Measurements from ENCODE around the gene NCAPD2.
A peak's percentile ranks its signal among the peaks of the same experiment; 100 is the strongest.

Gene NCAPD2

DNA sequence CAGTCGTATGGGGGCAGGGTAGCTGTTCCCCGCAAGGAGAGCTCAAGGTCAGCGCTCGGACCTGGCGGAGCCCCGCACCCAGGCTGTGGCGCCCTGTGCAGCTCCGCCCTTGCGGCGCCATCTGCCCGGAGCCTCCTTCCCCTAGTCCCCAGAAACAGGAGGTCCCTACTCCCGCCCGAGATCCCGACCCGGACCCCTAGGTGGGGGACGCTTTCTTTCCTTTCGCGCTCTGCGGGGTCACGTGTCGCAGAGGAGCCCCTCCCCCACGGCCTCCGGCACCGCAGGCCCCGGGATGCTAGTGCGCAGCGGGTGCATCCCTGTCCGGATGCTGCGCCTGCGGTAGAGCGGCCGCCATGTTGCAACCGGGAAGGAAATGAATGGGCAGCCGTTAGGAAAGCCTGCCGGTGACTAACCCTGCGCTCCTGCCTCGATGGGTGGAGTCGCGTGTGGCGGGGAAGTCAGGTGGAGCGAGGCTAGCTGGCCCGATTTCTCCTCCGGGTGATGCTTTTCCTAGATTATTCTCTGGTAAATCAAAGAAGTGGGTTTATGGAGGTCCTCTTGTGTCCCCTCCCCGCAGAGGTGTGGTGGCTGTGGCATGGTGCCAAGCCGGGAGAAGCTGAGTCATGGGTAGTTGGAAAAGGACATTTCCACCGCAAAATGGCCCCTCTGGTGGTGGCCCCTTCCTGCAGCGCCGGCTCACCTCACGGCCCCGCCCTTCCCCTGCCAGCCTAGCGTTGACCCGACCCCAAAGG lies 41.2 kb downstream of the NCAPD2 start:
- DNase-seq: peak; percentile 94

DNA sequence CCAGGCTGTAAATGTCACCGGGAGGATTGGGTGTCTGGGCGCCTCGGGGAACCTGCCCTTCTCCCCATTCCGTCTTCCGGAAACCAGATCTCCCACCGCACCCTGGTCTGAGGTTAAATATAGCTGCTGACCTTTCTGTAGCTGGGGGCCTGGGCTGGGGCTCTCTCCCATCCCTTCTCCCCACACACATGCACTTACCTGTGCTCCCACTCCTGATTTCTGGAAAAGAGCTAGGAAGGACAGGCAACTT lies 41.7 kb downstream of the NCAPD2 start:
- no peak for DNase-seq

DNA sequence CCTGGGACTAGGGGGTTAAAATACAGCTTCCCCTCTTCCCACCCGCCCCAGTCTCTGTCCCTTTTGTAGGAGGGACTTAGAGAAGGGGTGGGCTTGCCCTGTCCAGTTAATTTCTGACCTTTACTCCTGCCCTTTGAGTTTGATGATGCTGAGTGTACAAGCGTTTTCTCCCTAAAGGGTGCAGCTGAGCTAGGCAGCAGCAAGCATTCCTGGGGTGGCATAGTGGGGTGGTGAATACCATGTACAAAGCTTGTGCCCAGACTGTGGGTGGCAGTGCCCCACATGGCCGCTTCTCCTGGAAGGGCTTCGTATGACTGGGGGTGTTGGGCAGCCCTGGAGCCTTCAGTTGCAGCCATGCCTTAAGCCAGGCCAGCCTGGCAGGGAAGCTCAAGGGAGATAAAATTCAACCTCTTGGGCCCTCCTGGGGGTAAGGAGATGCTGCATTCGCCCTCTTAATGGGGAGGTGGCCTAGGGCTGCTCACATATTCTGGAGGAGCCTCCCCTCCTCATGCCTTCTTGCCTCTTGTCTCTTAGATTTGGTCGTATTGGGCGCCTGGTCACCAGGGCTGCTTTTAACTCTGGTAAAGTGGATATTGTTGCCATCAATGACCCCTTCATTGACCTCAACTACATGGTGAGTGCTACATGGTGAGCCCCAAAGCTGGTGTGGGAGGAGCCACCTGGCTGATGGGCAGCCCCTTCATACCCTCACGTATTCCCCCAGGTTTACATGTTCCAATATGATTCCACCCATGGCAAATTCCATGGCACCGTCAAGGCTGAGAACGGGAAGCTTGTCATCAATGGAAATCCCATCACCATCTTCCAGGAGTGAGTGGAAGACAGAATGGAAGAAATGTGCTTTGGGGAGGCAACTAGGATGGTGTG lies 42.3 kb downstream of the NCAPD2 start:
- DNase-seq: no peak

DNA sequence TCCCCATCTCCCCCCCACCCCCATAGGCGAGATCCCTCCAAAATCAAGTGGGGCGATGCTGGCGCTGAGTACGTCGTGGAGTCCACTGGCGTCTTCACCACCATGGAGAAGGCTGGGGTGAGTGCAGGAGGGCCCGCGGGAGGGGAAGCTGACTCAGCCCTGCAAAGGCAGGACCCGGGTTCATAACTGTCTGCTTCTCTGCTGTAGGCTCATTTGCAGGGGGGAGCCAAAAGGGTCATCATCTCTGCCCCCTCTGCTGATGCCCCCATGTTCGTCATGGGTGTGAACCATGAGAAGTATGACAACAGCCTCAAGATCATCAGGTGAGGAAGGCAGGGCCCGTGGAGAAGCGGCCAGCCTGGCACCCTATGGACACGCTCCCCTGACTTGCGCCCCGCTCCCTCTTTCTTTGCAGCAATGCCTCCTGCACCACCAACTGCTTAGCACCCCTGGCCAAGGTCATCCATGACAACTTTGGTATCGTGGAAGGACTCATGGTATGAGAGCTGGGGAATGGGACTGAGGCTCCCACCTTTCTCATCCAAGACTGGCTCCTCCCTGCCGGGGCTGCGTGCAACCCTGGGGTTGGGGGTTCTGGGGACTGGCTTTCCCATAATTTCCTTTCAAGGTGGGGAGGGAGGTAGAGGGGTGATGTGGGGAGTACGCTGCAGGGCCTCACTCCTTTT lies 43.1 kb downstream of the NCAPD2 start:
- DNase-seq: no peak

DNA sequence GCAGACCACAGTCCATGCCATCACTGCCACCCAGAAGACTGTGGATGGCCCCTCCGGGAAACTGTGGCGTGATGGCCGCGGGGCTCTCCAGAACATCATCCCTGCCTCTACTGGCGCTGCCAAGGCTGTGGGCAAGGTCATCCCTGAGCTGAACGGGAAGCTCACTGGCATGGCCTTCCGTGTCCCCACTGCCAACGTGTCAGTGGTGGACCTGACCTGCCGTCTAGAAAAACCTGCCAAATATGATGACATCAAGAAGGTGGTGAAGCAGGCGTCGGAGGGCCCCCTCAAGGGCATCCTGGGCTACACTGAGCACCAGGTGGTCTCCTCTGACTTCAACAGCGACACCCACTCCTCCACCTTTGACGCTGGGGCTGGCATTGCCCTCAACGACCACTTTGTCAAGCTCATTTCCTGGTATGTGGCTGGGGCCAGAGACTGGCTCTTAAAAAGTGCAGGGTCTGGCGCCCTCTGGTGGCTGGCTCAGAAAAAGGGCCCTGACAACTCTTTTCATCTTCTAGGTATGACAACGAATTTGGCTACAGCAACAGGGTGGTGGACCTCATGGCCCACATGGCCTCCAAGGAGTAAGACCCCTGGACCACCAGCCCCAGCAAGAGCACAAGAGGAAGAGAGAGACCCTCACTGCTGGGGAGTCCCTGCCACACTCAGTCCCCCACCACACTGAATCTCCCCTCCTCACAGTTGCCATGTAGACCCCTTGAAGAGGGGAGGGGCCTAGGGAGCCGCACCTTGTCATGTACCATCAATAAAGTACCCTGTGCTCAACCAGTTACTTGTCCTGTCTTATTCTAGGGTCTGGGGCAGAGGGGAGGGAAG lies 43.9 kb downstream of the NCAPD2 start:
- peak; percentile 82 for DNase-seq

DNA sequence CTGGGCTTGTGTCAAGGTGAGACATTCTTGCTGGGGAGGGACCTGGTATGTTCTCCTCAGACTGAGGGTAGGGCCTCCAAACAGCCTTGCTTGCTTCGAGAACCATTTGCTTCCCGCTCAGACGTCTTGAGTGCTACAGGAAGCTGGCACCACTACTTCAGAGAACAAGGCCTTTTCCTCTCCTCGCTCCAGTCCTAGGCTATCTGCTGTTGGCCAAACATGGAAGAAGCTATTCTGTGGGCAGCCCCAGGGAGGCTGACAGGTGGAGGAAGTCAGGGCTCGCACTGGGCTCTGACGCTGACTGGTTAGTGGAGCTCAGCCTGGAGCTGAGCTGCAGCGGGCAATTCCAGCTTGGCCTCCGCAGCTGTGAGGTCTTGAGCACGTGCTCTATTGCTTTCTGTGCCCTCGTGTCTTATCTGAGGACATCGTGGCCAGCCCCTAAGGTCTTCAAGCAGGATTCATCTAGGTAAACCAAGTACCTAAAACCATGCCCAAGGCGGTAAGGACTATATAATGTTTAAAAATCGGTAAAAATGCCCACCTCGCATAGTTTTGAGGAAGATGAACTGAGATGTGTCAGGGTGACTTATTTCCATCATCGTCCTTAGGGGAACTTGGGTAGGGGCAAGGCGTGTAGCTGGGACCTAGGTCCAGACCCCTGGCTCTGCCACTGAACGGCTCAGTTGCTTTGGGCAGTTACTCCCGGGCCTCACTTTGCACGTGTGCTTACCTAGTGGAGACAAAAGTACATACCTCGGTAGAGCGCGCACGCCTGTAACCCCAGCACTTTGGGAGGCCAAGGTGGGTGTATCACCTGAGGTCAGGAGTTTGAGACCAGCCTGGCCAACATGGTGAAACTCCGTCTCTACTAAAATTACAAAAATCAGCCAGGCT lies 44.8 kb downstream of the NCAPD2 start:
- no peak for DNase-seq

DNA sequence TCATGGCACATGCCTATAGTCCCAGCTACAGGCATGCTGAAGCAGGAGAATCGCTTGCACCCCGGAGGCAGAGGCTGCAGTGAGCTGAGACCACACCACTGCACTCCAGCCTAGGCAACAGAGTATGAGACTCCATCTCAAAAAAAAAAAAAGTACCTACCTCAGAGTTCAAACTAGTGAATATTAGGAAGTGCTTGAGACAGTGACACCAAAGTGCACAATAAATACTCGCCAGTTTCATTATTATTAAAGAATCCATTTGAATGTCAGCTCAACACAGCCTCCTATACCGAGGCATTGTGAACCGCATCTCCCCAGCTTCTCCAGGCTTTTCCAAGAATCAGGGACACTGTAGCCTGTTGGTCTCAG lies 45.4 kb downstream of the NCAPD2 start:
- DNase-seq: no peak

DNA sequence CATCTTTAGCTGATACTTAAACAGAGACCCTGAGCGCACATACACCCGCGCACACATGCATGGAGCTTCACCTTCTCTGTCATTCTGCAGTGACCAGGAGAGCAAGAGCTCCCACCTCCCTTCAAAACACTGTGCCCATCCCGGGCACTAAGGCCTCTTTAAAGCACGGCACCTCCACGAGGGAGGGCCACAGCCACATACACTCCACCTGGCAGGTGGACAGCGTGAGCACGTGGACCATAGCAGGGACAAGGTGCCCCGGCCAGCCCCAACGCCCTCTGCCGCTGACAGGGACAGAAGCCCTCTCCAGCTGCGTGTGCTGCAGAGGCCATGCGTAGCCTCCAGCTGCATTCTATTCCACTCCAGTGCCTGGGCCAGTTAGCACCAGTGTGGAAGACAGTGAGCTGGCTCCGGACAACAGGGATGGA lies 45.8 kb downstream of the NCAPD2 start:
- no peak for DNase-seq

DNA sequence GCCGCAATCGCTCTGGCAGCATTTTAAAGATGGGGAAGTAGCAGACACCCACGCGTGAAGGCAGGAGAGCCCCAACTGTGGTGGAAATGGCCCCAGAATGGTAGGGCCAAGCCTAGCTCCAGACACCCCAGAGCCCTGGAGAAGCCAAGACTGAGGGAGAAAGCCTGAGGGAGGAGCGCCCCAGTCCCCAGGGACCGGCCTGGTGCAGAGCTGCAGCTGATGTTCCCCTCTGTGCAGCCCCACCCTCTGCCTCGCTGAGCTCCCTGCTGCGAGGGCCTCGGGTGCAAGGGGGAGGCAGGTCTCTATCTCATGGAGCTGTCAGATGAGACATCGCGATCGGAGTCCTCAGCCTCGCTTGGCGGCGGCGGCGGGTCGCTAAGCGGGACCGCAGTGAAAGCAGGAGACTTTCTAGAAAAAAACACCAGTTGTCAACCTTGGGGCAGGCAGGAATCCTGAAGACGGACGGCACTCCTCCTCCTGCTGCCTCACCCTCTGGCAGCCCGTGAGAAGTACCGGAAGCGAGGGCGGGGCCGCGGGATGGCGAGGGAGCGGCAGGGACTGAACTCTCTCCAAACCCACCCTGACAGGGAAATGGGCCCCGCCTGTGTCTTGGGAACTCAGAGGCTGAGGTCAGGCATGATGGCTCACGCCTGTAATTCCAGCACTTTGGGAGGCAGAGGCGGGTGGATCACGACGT lies 46.4 kb downstream of the NCAPD2 start:
- DNase-seq: peak; percentile 87

DNA sequence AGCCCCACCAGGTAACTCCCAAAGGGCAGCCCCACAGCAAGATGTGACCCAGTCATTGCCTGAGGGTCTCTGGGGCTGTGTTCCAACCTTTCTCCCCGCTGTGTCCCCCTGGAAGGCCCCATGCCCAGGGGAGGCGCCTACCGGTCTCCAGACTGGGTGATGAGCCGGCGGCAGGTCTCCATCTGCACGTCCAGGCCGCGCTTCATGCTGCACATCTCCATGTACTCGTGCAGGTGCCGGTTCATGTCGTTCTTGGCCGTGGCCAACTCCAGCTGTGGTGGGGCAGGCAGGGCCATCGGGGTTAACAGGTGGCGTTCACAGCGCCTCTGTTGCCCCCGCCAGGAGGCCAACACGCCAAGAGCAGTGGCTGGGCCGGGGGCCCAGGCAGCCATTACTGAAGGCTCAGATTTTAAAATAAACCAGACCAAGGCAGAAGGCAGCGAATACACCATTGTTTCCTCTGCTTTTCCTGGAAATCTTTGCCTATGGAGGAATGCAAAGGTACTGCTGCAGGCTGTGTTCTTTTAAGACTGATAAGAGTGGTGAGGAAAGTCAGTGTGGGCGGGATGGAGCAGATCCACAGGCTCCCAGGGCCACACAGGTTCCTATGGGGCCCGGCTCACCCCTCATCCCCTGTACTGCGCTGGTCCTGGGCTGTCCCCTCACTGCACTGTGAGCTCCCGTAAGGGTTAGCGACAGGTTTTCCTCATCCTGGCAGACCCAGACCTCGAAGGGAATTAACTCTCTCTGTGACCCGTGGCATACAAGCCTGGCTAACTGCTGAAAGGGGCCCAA lies 47.7 kb downstream of the NCAPD2 start:
- no peak for DNase-seq

DNA sequence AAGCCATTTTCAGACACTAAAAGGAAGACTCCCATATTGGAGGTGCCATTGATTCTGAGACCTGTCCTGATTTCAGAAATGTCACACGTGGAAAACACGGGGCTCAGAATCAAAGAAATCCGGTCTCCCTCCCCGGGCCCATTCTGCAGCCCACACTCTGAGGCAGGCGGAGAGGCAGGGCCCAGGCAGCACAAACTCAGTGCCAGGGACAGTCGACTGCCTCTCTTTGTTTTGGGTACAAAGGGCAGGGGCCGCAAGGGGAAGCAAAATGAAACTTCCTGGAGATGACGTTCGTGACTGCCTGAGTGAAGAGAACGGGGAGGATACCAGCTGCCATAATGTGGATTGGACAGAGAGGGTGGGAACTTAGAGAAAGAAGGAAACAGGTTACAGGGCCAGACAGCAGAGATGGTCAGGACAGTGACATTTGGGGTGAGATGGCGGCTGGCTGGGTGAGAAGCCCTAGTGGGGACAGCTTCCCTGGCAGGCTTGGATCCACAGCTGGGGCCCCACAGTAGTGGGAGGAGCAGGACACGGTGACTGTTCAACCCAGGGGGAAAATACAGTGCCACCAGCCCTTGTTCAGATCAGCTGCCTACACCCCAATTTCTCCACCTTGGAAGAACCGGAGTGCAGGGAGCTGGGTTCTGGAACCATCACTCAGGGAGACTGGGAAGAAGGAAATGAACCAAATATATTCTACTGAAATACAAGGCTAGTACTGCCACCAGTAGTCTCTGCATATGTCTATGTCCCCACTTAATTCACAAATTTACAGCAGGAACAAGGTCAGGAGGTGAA lies 48.5 kb downstream of the NCAPD2 start:
- no peak for DNase-seq

DNA sequence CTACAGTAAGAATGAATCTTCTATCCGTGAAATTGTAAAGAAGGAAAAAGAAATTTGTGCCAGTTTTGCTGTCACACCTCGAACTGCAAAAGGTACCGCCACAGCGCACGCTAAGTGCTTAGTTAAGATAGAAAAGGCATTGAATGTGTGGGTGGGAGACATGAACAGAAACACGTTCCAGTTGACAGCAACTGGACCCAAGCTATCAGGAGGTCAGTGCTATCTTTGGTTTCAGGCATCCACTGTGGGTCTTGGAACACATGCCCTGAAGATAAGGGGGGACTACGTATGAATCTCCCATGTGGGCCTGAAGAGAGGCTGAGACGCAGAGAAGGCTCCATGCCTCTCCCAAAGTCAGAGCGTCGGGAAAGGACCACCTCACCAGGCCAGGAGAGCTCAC lies 52.1 kb downstream of the NCAPD2 start:
- DNase-seq: no peak

DNA sequence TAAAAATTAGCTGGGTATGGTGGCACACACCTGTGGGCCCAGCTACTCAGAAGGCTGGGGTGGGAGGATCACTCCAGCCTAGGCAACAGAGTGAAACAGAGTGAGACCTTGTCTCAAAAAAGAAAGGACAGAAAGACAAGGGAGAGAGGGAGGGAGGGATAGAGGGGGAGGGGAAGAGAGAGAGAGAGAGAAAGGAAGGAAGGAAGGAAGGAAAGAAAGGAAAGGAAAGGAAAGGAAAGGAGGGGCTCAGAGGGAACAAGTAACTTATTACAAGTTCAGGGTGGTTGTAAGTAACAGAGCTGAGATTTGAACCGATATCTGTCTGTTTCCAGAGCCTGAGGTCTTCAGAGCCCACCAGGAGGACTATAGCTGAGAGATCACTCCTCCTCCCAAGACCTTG lies 53.7 kb downstream of the NCAPD2 start:
- DNase-seq: no peak

DNA sequence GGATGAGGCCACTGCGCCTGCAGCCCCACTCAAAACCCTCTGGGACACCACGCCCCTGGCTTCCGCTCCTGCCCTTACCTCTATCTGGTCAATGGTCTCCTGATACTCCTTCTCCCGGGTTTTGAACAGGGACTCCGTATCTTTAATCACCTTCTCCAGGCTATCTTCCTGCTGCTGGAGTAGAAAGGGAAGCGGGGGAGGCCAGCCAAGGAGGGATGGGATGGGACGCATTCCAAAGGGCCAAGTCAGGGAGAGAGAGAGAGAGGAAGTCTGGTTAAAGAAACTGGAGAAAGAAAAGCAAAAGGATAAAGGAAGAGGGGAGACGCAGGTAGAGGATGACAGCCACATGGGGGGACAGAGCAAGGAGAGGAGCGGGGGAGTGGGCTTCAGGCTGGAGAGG lies 54.1 kb downstream of the NCAPD2 start:
- no peak for DNase-seq

DNA sequence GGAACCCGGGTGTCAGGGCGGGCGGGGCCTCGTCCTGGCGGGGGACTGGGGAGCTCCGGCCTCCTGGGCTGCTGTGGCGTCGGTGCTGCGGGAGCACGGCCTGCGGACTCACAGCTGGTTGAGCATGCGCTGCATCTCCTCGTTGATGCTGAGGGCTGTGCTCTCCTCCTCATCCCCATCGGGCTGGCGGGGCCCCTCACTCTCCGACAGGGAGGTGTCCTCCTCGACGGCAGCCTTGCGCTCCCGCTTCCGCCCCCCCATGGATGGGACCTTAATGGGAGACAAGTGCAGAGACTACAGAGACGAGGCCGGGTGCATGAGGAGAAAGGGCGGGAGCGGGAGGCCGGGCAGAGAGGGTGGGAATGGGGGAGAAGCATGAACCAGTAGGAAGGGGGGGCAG lies 54.7 kb downstream of the NCAPD2 start:
- DNase-seq: no peak

DNA sequence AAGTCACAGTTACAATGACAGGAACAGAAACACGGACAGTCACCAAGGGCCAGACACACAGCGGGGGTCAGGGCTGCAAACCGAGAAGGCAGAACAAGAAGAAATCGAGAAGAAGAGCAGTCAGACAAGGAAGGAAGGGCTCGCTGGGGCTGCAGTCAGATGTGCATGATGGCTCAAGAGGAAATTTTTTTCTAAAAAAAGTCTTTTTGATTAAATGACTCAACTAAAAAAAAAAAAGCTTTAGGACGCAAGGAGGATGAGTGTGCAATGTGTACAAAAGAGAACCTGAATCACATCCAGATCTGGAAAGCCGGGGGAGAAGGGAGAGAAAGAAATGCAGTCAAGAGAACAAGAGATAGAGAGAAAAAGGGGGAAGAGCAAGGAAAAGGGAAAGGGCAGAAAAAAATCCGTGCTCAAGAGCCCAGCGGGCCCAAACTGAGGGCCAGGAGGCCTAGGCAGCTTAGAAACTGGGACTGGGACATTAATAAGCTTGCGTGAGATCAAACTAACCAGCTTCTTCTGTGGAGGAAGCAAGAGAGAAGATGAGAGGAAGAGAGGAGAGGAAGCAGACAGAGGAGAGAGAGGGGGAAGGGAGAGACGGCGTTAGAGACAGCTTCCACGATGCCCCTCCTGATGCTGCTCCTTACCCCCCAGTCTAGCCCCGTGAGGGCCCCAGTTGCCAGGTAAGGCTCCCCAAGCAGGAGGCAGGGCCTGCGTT lies 55.2 kb downstream of the NCAPD2 start:
- peak; percentile 76 for DNase-seq

DNA sequence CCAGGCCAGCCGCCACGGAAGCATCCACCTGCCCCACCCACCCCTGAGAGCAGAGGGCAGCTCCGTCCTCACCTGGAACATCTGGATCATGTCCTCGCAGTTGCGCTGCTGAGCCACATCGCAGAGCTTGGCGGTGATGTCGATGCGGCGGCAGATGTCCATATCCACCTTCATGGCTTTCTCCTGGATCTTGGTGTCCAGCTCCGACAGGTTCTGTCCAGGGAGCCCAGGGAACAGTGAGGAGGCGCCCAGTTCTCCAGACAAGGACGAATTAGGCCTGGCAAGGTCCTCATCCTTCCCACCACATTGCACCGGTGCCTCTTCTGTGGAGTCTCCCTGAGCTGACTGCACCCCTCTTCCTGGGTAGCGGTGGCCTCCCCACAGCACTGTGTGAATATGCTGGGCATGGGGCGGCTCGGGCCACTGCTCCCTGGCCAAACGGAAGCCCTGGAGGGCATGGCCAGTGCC lies 55.8 kb downstream of the NCAPD2 start:
- no peak for DNase-seq

DNA sequence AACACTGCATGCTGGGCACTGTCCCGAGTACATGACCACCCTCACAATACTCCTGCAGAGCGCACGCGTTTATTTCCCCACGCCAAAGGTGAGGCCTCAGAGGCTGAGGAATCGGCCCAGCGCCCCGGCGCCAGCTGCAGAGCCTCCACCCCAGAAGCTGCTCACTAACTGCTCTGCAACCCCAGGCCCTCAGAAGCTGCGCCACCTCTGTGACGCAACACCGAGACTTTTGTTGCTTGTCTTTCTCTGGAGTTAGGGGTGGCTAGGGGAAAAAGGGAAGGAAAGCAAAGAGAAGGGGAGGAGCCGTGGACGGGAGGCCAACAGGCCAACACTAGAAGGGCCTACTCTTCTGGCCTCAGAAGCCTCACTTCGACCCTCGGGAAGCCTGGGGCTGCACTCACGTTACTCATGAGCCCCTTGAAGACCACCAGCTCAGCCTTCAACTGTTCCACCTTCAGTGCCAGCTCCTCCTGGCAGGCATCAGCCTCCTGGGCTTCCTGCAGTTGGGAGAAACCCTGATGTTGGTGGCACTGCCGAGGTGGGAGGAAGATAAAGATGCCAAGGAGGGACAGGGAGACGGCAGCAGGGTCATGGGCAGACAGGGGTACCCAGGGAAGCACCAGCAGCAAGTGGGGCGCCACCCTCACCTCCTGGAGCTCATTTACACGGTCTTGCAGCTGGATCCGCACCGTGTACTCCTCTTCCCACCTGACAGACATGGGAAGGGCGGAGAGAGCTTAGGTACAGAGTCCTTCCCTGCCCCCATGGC lies 56.6 kb downstream of the NCAPD2 start:
- DNase-seq: peak; percentile 82
